ENCODE data around the gene SCAMP1. TPM values are rescaled to one million over a fixed set of nuclear protein-coding genes. Genes with fewer than 3 reads are reported as not detected.

The SCAMP1 gene
- total RNA-seq, 1 experiment from 2014 or later, result 36.0 TPM

DNA sequence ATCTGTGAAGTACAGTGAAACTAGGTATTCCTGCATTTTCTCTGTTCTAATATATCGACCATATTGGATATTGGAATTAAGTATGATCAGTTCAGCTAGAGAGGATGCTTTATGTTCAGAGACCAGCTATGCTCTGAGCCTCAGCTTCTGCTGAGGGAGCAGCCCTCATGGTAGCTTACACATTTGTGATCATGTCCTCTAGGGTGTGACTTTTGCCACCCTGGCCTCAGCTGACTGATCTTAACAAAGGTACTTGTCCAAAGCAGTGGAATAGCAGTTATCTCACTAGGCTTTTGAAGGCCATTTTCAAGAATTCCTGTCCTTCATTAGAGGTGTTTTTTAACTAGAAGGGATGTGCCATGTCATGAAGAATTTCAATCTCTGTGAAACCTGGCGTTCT is 9.3 kb downstream of the SCAMP1 start:
- Histone ChIP-seq H3K56ac (ENCODE audit: insufficient read length, low read depth, low read length) (no peak overlapping the region), H3K4ac (ENCODE audit: low read depth, low read length) (no peak overlapping the region), H4K8ac (replicated peaks; ENCODE audit: insufficient read length, low read depth, low read length) (no peak overlapping the region), H2BK15ac (ENCODE audit: low read depth, low read length) (no peak overlapping the region), H3K23me2 (ENCODE audit: insufficient read length, low read depth, low read length, poor library complexity, severe bottlenecking) (no peaks in the 10 kb centered on the region), H3T11ph (ENCODE audit: low read length) (no peak overlapping the region), H4K91ac (ENCODE audit: insufficient read length, low read depth, low read length) (no peak overlapping the region), H3K4me1 (ENCODE audit: insufficient read depth, low read length) (no peaks in the 10 kb centered on the region), H2BK12ac (ENCODE audit: insufficient read length, low read depth, low read length) (no peak overlapping the region), H3K4me2 (ENCODE audit: insufficient read depth, insufficient read length, low read length) (no peak overlapping the region), H3K27me3 (ENCODE audit: insufficient read depth, low read length) (no peaks in the 10 kb centered on the region), H2BK120ac (ENCODE audit: low read depth, low read length, poor library complexity, severe bottlenecking) (no peak overlapping the region), H3K79me2 (ENCODE audit: insufficient read depth, low read length) (peaks cover 8% of the 10 kb centered on the region; the same call in 1 of the 2 replicates), H3K9me3 (ENCODE audit: control insufficient read depth, low read depth, low read length) (no peaks in the 10 kb centered on the region), H3K14ac (ENCODE audit: insufficient read depth, low read length) (no peak overlapping the region), H3K18ac (ENCODE audit: insufficient read length, low read depth, low read length) (no peak overlapping the region), H2AFZ (ENCODE audit: low read length) (no peak overlapping the region), H3K9ac (ENCODE audit: extremely low read depth, insufficient read length, low read length) (no peak overlapping the region), H2AK5ac (ENCODE audit: insufficient read length, low read length) (no peak overlapping the region), H4K20me1 (ENCODE audit: control insufficient read depth, insufficient read depth, insufficient read length) (no peaks in the 10 kb centered on the region), H2BK5ac (ENCODE audit: insufficient read length, low read length) (no peak overlapping the region), H4K5ac (ENCODE audit: insufficient read length, low read depth, low read length) (no peak overlapping the region), H2BK20ac (ENCODE audit: low read depth, low read length, poor library complexity, severe bottlenecking) (no peak overlapping the region), H3K79me1 (ENCODE audit: insufficient read depth, low read depth, low read length, poor library complexity, severe bottlenecking) (no peaks in the 10 kb centered on the region), H3K23ac (ENCODE audit: insufficient read length, low read depth, low read length) (no peak overlapping the region), H3K27ac (ENCODE audit: insufficient read length, low read depth, low read length) (no peak overlapping the region)
- no peaks in the 10 kb centered on the region; a peak in 1 of 5 replicates for H3K9me3 Mint-ChIP-seq
- TF ChIP-seq, protein P1, sequence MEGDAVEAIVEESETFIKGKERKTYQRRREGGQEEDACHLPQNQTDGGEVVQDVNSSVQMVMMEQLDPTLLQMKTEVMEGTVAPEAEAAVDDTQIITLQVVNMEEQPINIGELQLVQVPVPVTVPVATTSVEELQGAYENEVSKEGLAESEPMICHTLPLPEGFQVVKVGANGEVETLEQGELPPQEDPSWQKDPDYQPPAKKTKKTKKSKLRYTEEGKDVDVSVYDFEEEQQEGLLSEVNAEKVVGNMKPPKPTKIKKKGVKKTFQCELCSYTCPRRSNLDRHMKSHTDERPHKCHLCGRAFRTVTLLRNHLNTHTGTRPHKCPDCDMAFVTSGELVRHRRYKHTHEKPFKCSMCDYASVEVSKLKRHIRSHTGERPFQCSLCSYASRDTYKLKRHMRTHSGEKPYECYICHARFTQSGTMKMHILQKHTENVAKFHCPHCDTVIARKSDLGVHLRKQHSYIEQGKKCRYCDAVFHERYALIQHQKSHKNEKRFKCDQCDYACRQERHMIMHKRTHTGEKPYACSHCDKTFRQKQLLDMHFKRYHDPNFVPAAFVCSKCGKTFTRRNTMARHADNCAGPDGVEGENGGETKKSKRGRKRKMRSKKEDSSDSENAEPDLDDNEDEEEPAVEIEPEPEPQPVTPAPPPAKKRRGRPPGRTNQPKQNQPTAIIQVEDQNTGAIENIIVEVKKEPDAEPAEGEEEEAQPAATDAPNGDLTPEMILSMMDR (conservative IDR thresholded peaks at IDR 0.05), result no peak
- H3K36me3 Mint-ChIP-seq (ENCODE audit: insufficient read depth in 1 of 3, low read depth in 3 of 3), result peaks cover 0 to 4% (median 2%) of the 10 kb centered on the region in 3 experiments; a peak in 2 of 7 replicates
- peak overlapping the region in 1 of 3 experiments; percentile 23; a peak in 1 of 7 replicates for H3K27ac Mint-ChIP-seq
- no CpG with 5 or more reads among the region's 2 CpGs for WGBS (ENCODE audit: extremely low coverage, insufficient read length, low lambda C conversion rate)
- no peak for DNase-seq
- H3K4me1 Mint-ChIP-seq, result peaks cover 7 to 8% of the 10 kb centered on the region in 2 experiments; a peak in 3 of 4 replicates
- no peak overlapping the region for H3K4me3 Mint-ChIP-seq
- no peaks in the 10 kb centered on the region for H3K27me3 Mint-ChIP-seq (ENCODE audit: low read depth)
